ENCODE results near the gene BRCA1.
"Not testable (repeated sequence)": the region's sequence is repeated elsewhere in the genome, so short reads cannot be mapped to it uniquely, and the experiment has no call there.

The BRCA1 gene

DNA sequence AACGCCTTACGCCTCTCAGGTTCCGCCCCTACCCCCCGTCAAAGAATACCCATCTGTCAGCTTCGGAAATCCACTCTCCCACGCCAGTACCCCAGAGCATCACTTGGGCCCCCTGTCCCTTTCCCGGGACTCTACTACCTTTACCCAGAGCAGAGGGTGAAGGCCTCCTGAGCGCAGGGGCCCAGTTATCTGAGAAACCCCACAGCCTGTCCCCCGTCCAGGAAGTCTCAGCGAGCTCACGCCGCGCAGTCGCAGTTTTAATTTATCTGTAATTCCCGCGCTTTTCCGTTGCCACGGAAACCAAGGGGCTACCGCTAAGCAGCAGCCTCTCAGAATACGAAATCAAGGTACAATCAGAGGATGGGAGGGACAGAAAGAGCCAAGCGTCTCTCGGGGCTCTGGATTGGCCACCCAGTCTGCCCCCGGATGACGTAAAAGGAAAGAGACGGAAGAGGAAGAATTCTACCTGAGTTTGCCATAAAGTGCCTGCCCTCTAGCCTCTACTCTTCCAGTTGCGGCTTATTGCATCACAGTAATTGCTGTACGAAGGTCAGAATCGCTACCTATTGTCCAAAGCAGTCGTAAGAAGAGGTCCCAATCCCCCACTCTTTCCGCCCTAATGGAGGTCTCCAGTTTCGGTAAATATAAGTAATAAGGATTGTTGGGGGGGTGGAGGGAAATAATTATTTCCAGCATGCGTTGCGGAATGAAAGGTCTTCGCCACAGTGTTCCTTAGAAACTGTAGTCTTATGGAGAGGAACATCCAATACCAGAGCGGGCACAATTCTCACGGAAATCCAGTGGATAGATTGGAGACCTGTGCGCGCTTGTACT, at the start of gene BRCA1:
BRCA1 (minus strand) TSS at position 232 of the 834 bp plus-strand sequence. CDS start 1,268 bp downstream, outside the sequence.
- Mint-ChIP-seq H3K36me3 (ENCODE audit: low read depth) (peaks cover 24% of the 10 kb centered on the region), H3K9me3 (no peaks in the 10 kb centered on the region), H3K4me3 (peak within 1 kb of the TSS; percentile 97), H3K27ac (peak within 1 kb of the TSS; percentile 98), H3K4me1 (peaks cover 32% of the 10 kb centered on the region), H3K27me3 (ENCODE audit: low read depth, poor library complexity) (peaks cover 3% of the 10 kb centered on the region)
- TF ChIP-seq, protein P1, sequence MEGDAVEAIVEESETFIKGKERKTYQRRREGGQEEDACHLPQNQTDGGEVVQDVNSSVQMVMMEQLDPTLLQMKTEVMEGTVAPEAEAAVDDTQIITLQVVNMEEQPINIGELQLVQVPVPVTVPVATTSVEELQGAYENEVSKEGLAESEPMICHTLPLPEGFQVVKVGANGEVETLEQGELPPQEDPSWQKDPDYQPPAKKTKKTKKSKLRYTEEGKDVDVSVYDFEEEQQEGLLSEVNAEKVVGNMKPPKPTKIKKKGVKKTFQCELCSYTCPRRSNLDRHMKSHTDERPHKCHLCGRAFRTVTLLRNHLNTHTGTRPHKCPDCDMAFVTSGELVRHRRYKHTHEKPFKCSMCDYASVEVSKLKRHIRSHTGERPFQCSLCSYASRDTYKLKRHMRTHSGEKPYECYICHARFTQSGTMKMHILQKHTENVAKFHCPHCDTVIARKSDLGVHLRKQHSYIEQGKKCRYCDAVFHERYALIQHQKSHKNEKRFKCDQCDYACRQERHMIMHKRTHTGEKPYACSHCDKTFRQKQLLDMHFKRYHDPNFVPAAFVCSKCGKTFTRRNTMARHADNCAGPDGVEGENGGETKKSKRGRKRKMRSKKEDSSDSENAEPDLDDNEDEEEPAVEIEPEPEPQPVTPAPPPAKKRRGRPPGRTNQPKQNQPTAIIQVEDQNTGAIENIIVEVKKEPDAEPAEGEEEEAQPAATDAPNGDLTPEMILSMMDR (IDR thresholded peaks at IDR 0.05), result no peak
- DNase-seq, result peak; percentile 92

DNA sequence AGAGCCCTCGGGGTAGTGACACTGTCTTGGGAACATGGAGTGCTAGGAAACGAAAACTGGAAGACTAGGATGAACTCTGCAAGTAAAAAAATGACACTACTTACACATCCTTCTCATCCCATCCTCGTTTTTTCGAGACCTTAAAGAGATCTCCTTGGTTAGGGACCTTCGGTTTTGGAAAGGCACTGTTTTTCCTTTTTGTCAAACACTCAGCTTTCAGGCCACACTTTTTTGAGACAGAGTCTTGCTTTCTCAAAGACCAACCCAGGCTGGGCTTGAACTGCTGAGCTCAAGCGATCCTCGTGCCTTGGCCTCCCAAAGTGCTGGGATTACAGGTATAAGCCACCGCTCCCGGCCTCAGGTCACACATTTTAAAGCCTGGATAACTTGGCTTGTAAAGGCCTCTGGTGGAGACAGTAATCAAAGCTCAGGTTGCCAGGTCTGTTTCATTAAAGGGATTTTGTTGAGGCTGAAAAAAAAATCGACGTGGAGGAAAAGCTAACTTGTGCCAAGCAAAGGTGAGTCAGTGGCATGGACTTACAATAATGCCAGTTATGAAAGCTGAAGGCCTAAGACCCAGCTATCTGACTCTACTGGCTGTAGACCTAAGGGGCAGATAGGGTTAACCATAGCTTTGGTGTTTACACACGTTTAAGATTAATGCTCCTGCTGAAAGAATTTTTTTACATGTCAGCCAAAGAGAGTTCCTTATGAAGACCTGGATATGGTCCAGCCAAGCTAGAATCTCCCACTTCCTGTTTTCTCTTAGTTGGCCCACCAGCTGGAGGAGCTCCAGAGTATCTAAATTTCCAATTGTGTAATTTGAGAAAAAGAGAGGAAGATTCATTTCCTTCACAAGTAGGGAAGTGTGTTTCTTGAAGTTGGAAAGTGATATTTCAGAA, 46.7 kb upstream of the BRCA1 start:
- Mint-ChIP-seq H3K27me3 (ENCODE audit: low read depth, poor library complexity) (no peaks in the 10 kb centered on the region), H3K9me3 (no peaks in the 10 kb centered on the region), H3K4me3 (no peak overlapping the region), H3K27ac (peak overlapping the region; percentile 47), H3K36me3 (ENCODE audit: low read depth) (peaks cover 20% of the 10 kb centered on the region), H3K4me1 (peaks cover 14% of the 10 kb centered on the region)
- TF ChIP-seq, protein P1 (IDR thresholded peaks at IDR 0.05), result no peak
- no peak for DNase-seq

DNA sequence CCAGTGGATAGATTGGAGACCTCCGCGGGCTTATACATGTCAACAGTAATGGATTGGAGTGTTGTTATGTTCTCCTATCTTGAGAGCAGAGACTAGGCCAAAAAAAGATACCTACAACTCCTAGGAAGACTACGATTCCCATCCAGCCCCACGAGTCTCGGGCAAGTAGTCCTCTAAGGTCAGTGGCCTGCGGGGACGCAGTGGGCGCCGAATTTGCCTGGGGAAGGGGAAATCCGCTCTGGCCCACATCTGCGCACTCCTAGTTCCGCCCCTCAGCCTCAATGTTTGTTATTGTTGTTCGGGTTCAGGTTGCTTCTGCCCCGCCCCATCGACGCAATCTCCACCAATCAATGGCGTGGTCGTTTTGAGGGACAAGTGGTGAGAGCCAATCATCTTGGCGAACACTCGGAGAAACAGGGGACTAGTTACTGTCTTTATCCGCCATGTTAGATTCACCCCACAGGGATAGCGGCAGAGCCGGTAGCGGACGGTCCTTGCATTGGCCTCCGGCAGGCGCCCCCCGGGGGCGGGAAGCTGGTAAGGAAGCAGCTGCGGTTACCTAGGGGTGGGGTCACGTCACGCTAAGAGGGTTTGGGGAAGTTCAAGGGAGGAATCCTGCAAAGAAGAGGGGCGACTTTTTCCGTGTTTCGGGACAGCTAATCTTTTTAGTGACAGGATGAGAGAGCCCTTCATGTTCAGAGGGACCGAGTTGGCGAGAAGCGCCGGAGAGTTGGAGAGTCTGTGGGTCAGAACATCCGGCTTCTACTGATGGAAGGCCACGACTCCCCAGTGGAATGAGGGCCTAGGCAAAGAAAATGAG, 45.8 kb upstream of the BRCA1 start, which contains the start of gene NBR1:
NBR1 (plus strand) TSS at position 449 of the 820 bp plus-strand sequence. CDS start 4,586 bp downstream, outside the sequence.
- Mint-ChIP-seq H3K4me1 (peaks cover 14% of the 10 kb centered on the region), H3K9me3 (no peaks in the 10 kb centered on the region), H3K27me3 (ENCODE audit: low read depth, poor library complexity) (no peaks in the 10 kb centered on the region), H3K4me3 (no peak within 1 kb of the TSS), H3K36me3 (ENCODE audit: low read depth) (peaks cover 18% of the 10 kb centered on the region), H3K27ac (peak within 1 kb of the TSS; percentile 47)
- DNase-seq, result peak; percentile 92
- TF ChIP-seq, protein P1 (IDR thresholded peaks at IDR 0.05), result no peak

DNA sequence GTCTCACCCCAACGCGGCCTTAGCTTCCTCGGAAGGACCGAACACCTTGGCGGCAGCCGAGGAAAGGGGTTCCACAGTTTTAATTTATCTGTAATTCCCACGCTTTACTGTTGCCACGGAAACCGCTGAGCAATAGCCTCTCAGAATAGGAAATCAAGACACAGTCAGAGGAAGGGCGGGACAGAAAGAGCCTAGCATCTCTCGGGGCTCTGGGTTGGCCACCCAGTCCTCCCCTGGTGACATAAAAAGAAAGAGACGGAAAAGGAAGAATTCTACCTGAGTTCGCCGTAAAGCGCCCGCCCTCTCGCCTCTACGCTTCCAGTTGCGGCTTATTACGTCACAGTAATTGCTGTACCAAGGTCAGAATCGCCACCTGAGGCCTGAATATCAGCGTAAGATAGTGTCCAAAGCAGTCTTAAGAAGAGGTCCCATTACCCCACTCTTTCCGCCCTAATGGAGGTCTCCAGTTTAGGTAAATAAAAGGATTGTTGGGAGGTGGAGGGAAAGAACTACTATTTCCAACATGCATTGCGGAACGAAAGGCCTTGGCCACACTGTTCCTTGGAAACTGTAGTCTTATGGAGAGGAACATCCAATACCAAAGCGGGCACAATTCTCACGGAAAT, 45.1 kb upstream of the BRCA1 start:
- TF ChIP-seq, protein P1 (IDR thresholded peaks at IDR 0.05), result no peak
- no peak overlapping the region for H3K4me3 Mint-ChIP-seq
- no peak overlapping the region for H3K27ac Mint-ChIP-seq

DNA sequence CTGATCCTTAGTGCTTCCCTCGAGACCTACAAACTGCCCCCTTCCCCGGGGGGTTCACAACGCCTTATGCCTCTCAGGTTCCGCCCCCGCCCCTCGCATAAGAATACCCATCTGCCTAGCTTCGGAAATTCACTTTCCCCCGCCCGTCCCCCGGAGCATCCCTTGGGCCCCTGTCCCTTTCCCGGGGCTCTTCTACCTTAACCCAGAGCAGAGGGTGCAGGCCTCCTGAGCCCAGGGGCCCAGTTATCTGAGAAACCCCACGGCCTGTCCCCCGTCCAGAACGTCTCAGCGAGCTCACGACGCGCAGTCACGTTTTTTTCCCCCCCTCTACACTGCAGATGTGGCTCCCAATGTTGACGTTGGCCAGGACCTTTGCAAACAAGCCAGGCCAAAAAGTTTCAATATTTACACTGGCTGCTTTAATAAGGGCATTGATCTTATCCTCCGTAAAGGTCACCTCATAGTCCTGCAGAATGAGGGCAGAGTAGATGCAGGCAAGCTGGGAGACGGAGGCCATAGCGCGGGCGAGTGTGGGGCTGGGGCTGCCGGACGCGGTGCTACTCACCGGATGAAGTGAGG, 44.5 kb upstream of the BRCA1 start:
- Mint-ChIP-seq H3K27me3 (ENCODE audit: low read depth, poor library complexity) (no peaks in the 10 kb centered on the region), H3K4me3 (no peak overlapping the region), H3K9me3 (no peaks in the 10 kb centered on the region), H3K4me1 (peaks cover 7% of the 10 kb centered on the region), H3K27ac (no peak overlapping the region), H3K36me3 (ENCODE audit: low read depth) (peaks cover 11% of the 10 kb centered on the region)
- peak; percentile 35 for DNase-seq
- TF ChIP-seq, protein P1 (IDR thresholded peaks at IDR 0.05), result no peak

More for the DNA sequence above, 45.1 kb upstream of the BRCA1 start:
- Mint-ChIP-seq H3K9me3 (no peaks in the 10 kb centered on the region), H3K4me1 (peaks cover 8% of the 10 kb centered on the region), H3K36me3 (ENCODE audit: low read depth) (peaks cover 12% of the 10 kb centered on the region), H3K27me3 (ENCODE audit: low read depth, poor library complexity) (no peaks in the 10 kb centered on the region)
- peak; percentile 71 for DNase-seq

DNA sequence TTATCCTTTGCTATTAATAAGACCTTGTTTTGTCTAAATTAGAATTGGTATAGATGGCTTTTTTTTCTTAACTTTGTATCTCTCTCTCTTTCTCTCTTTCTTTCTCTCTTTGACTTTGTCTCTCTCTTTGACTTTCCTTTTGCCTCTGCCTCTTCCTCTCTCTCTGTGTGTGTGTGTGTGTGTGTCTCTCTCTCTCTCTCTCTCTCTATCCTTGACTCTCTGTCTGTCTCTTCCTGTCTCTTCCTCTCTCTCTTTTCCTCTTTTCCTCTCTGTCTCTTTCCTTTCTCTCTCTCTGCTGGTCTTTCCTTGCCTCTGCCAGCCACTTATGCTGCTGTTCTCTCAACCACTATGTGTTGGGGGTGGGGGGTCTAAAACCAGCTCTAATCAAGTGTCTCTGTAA, 40.8 kb upstream of the BRCA1 start:
- not testable (repeated sequence) for H3K4me3 Mint-ChIP-seq; DNase-seq; H3K27me3 Mint-ChIP-seq (ENCODE audit: low read depth, poor library complexity); H3K4me1 Mint-ChIP-seq; H3K27ac Mint-ChIP-seq; H3K9me3 Mint-ChIP-seq
- peaks cover 17% of the 10 kb centered on the region for H3K36me3 Mint-ChIP-seq (ENCODE audit: low read depth)

DNA sequence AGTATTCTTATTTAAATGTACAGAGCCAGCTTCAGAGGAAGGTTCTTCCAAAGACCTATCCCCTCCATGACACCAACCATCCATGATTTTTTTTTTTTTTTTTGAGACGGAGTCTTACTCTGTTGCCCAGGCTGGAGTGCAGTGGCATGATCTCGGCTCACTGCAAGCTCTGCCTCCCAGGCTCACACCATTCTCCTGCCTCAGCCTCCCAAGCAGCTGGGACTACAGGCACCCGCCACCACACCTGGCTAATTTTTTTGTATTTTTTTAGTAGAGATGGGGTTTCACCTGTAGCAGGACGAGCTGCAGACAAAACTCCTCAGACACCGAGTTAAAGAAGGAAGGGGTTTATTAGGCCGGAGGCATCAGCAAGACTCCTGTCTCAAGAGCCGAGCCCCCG, 34.8 kb upstream of the BRCA1 start:
- not testable (repeated sequence) for H3K27ac Mint-ChIP-seq; H3K4me1 Mint-ChIP-seq; DNase-seq; H3K9me3 Mint-ChIP-seq; H3K27me3 Mint-ChIP-seq (ENCODE audit: low read depth, poor library complexity); H3K4me3 Mint-ChIP-seq
- H3K36me3 Mint-ChIP-seq (ENCODE audit: low read depth), result peaks cover 23% of the 10 kb centered on the region
